ENCODE results near the gene LRP8. TPM values are rescaled to one million over a fixed set of nuclear protein-coding genes. Genes with fewer than 3 reads are reported as not detected.
A peak's percentile ranks its signal among the peaks of the same experiment; 100 is the strongest.

The LRP8 gene
- total and polyA plus RNA-seq, 9 of the 15 experiments (the other 6 are each of a cell fraction or from before 2014, with no cell fraction given) = 7.1 to 56.1 (median 31.3) TPM

- TF ChIP-seq RNF2 (IDR thresholded peaks at IDR 0.05) (peak; percentile 65; the same call in 1 of the 2 replicates), RBM39 (optimal IDR thresholded peaks at IDR 0.05; ENCODE audit: low read depth, low read length) (no peak), PPARD (CRISPR knock-in tag; IDR thresholded peaks at IDR 0.05) (no peak), TEAD2 (tag; IDR thresholded peaks at IDR 0.05) (no peak), MYBL2 (IDR thresholded peaks at IDR 0.05; ENCODE audit: low read depth) (no peak), MYBL2 (CRISPR knock-in tag; IDR thresholded peaks at IDR 0.05; ENCODE audit: borderline replicate concordance) (no peak), TCF3 (CRISPR knock-in tag; IDR thresholded peaks at IDR 0.05) (no peak; the same call in 1 of the 2 replicates), HOMEZ (CRISPR knock-in tag; IDR thresholded peaks at IDR 0.05) (0 out of 2 replicates have a peak, but pooled peaks have one; percentile 45), RBM17 (IDR thresholded peaks at IDR 0.05; ENCODE audit: borderline replicate concordance, low read depth, low read length) (no peak), ZNF282 (CRISPR knock-in tag; IDR thresholded peaks at IDR 0.05) (no peak), ARHGAP35 (IDR thresholded peaks at IDR 0.05; ENCODE audit: partially characterized antibody) (no peak), HDGF (IDR thresholded peaks at IDR 0.05) (no peak), TRIM28 (IDR thresholded peaks at IDR 0.05) (no peak), MECOM (CRISPR knock-in tag; IDR thresholded peaks at IDR 0.05) (no peak), ESRRA (IDR thresholded peaks at IDR 0.05; ENCODE audit: borderline replicate concordance, low read depth) (peak; percentile 72; the same call in 1 of the 2 replicates), ZNF644 (tag; IDR thresholded peaks at IDR 0.05; ENCODE audit: low read depth) (no peak), RBBP5 (IDR thresholded peaks at IDR 0.05; ENCODE audit: borderline replicate concordance, insufficient read depth, low read length, poor library complexity, severe bottlenecking) (peak; percentile 95), CREBBP (IDR thresholded peaks at IDR 0.05; ENCODE audit: low read depth, low read length) (no peak), CBX1 (IDR thresholded peaks at IDR 0.05; ENCODE audit: low read depth) (peak; percentile 90), ZNF24 (IDR thresholded peaks at IDR 0.05) (peak; percentile 13; the same call in 1 of the 2 replicates), FOS (IDR thresholded peaks at IDR 0.05; ENCODE audit: extremely low read depth, insufficient read length) (no peak)
- TF ChIP-seq, protein P1, sequence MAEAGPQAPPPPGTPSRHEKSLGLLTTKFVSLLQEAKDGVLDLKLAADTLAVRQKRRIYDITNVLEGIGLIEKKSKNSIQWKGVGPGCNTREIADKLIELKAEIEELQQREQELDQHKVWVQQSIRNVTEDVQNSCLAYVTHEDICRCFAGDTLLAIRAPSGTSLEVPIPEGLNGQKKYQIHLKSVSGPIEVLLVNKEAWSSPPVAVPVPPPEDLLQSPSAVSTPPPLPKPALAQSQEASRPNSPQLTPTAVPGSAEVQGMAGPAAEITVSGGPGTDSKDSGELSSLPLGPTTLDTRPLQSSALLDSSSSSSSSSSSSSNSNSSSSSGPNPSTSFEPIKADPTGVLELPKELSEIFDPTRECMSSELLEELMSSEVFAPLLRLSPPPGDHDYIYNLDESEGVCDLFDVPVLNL (CRISPR knock-in tag; IDR thresholded peaks at IDR 0.05; ENCODE audit: low read depth) = no peak; the same call in 1 of the 2 replicates
- TF ChIP-seq, protein P2, sequence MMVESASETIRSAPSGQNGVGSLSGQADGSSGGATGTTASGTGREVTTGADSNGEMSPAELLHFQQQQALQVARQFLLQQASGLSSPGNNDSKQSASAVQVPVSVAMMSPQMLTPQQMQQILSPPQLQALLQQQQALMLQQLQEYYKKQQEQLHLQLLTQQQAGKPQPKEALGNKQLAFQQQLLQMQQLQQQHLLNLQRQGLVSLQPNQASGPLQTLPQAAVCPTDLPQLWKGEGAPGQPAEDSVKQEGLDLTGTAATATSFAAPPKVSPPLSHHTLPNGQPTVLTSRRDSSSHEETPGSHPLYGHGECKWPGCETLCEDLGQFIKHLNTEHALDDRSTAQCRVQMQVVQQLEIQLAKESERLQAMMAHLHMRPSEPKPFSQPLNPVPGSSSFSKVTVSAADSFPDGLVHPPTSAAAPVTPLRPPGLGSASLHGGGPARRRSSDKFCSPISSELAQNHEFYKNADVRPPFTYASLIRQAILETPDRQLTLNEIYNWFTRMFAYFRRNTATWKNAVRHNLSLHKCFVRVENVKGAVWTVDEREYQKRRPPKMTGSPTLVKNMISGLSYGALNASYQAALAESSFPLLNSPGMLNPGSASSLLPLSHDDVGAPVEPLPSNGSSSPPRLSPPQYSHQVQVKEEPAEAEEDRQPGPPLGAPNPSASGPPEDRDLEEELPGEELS (CRISPR knock-in tag; IDR thresholded peaks at IDR 0.05; ENCODE audit: borderline replicate concordance) = no peak
- TF ChIP-seq, protein P3, sequence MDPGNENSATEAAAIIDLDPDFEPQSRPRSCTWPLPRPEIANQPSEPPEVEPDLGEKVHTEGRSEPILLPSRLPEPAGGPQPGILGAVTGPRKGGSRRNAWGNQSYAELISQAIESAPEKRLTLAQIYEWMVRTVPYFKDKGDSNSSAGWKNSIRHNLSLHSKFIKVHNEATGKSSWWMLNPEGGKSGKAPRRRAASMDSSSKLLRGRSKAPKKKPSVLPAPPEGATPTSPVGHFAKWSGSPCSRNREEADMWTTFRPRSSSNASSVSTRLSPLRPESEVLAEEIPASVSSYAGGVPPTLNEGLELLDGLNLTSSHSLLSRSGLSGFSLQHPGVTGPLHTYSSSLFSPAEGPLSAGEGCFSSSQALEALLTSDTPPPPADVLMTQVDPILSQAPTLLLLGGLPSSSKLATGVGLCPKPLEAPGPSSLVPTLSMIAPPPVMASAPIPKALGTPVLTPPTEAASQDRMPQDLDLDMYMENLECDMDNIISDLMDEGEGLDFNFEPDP (CRISPR knock-in tag; IDR thresholded peaks at IDR 0.05) = 0 out of 2 replicates have a peak, but pooled peaks have one; percentile 18
These were observed 107.5 kb downstream of the LRP8 start, which contains the start of gene CZIB (continued) for GRCh38 chr1:53220171-53220961.

Data from K562 (cell line).